ENCODE data around the gene MROH9. TPM values are rescaled to one million over a fixed set of nuclear protein-coding genes. Genes with fewer than 3 reads are reported as not detected.
A peak's percentile ranks its signal among the peaks of the same experiment; 100 is the strongest.
"Not testable (repeated sequence)": the region's sequence is repeated elsewhere in the genome, so short reads cannot be mapped to it uniquely, and the experiment has no call there.

Gene MROH9
- total RNA-seq, 2 experiments from 2014 or later: not detected

DNA sequence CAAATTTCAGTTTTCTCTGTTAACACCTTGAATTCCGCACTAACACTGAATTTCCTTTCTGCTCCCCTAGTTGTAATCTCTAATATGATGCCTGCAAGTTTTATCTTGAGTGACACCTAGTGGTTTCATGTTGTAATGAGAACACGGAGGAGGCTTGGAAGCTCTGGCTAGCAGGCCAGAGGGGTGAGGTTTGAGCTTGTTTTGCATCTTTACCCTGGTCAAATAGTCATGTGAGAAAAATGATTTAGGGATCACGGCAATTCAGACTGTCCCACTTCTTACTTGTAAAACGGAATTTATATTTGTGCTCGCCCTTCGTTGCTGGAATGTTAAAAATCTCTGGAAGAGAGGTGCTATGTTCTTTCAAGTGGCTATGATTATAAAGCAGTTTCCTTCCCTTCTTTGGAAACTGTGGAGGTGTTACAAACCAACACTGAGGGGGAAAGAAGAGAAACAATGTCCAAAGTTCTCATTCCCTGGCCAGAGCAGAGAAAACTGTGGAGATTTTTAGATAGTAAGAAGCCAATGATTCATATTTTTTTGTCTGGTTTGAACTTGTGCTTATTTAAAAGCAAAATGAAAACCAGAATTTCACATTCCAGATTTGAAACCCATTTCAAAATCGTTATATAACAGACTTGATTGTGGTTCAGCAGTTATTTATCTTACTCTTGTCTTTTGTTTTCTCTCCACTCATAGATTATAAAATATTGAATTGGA lies 5.3 kb upstream of the MROH9 start:
- DNase-seq: no peak
- peaks cover 2% of the 10 kb centered on the region for H3K27me3 Mint-ChIP-seq
- no peaks in the 10 kb centered on the region for H3K9me3 Mint-ChIP-seq (ENCODE audit: low read depth)
- peak; percentile 57 for ATAC-seq
- no peak overlapping the region for H3K4me3 Mint-ChIP-seq
- H3K27ac Mint-ChIP-seq: no peak overlapping the region
- CTCF ChIA-PET: interaction anchor here (0.8 to 1.0 kb wide), 5 partner anchors 9 to 1000 kb away, joined by 3 to 6 read pairs (median 4); no protein-coding TSS in a partner anchor
- H3K4me1 Mint-ChIP-seq: no peaks in the 10 kb centered on the region
- H3K36me3 Mint-ChIP-seq: no peaks in the 10 kb centered on the region

DNA sequence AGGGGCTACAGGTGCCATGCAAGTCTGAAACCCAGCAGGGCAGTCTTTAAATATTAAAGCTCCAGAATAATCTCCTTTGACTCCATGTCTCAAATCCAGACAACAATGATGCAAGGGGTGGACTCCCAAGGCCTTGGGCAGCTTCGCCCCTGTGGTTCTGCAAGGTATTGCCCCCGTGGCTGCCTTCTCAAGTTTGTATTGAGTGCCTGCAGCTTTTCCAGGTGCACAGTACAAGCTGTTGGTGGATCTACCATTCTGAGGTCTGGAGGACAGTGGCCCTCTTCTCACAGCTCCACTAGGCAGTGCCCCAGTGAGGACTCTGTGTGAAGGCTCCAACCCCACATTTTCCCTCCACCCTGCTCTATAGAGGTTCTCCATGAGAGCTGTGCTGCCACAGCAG lies 3.7 kb upstream of the MROH9 start:
- ATAC-seq (no peak), DNase-seq (no peak)
- Mint-ChIP-seq H3K9me3 (ENCODE audit: low read depth) (no peaks in the 10 kb centered on the region), H3K27ac (no peak overlapping the region), H3K4me3 (no peak overlapping the region), H3K27me3 (peaks cover 2% of the 10 kb centered on the region), H3K36me3 (no peaks in the 10 kb centered on the region), H3K4me1 (no peaks in the 10 kb centered on the region)
- CTCF ChIA-PET: no interaction called here

DNA sequence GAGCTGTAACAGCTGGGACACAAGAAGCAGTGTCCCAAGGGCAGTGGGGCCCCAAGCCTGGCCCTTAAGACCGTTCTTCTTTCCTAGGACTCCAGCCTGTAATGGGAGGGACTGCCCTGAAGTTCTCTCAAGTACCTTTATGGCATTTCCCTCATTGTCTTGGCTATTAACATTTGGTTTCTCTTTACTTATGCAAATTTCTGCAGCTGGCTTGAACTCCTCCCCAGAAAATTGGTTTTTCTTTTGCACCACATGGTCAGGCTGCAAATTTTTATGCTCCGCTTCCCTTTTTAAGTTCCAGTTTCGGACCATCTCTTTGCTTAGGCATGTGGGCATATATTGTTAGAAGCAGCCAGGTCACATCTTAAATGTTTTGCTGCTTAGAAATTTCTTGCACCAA lies 3.1 kb upstream of the MROH9 start:
- Mint-ChIP-seq H3K27me3 (peaks cover 2% of the 10 kb centered on the region), H3K4me3 (no peak overlapping the region), H3K4me1 (no peaks in the 10 kb centered on the region), H3K9me3 (ENCODE audit: low read depth) (no peaks in the 10 kb centered on the region), H3K36me3 (no peaks in the 10 kb centered on the region), H3K27ac (no peak overlapping the region)
- CTCF ChIA-PET: no interaction called here
- no peak for DNase-seq
- no peak for ATAC-seq

DNA sequence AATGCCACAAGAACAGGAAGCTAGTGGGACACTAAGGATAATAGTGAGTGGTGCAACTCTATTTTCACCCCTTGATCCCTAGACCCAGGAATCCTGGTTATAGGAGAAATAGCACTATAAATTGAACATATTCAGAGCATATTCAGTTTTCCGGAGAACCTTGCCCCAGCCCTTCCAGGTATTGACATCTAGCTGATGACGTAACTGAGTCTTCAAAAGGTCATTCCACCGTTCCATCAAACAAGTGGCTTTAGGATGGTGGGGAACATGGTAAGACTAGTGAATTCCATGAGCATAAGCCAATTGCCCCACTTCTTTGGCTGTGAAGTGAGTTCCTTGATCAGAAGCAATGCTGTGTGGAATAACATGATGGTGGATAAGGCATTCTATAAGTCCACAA lies 2.9 kb downstream of the MROH9 start:
- Mint-ChIP-seq H3K27ac (no peak overlapping the region), H3K36me3 (no peaks in the 10 kb centered on the region), H3K9me3 (ENCODE audit: low read depth) (no peaks in the 10 kb centered on the region), H3K4me1 (no peaks in the 10 kb centered on the region), H3K4me3 (no peak overlapping the region), H3K27me3 (peaks cover 2% of the 10 kb centered on the region)
- DNase-seq (no peak), ATAC-seq (no peak)
- CTCF ChIA-PET: no interaction called here

DNA sequence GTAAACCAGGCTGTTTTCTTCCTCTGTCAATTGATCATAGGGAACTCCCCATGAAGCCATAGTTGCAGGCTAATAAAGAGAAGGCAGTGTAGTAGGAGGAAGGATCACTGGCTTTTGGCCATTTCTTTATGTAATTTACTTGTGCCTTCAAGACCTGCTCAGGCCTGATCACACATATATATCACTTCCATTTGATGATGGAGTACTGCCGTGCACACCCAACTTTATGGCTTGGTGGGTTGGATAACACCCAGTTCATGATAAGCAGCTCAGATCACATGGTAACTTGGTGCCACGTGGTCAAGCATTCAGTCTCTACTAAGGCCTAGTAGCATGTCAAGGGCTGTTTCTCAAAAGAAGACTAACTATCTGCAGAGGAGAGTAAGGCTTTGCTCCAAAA lies 4.1 kb downstream of the MROH9 start:
- Mint-ChIP-seq H3K4me3 (no peak overlapping the region), H3K9me3 (ENCODE audit: low read depth) (no peaks in the 10 kb centered on the region), H3K27ac (no peak overlapping the region), H3K36me3 (no peaks in the 10 kb centered on the region), H3K27me3 (no peaks in the 10 kb centered on the region), H3K4me1 (no peaks in the 10 kb centered on the region)
- CTCF ChIA-PET: no interaction called here
- DNase-seq (no peak), ATAC-seq (no peak)

GRCh38 chr1:170951744-170952143 lies 16.4 kb downstream of the MROH9 start:
- H3K4me1 Mint-ChIP-seq; H3K9me3 Mint-ChIP-seq (ENCODE audit: low read depth); ATAC-seq; H3K4me3 Mint-ChIP-seq; DNase-seq; H3K27ac Mint-ChIP-seq; H3K36me3 Mint-ChIP-seq; CTCF ChIA-PET: not testable (repeated sequence)
- peaks cover 10% of the 10 kb centered on the region for H3K27me3 Mint-ChIP-seq

DNA sequence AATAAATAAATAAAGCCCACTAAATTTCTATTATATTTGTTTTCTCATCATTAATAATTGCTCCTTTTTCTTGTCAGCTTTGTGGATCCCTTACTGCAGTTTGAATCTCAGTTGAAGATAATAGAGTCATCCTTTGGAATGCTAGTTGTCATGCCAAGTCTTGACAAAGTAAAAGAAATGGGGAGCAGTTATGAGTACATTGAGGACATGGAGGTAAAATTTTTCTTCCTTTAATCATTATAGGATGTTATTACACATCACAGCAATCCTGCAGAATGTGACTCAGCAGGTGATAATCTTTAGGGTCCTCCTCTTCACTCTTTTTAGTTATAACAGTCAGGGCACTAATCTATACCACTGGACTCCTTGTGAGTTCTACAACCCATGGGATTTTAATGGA lies 24.1 kb downstream of the MROH9 start:
- H3K27ac Mint-ChIP-seq: no peak overlapping the region

DNA sequence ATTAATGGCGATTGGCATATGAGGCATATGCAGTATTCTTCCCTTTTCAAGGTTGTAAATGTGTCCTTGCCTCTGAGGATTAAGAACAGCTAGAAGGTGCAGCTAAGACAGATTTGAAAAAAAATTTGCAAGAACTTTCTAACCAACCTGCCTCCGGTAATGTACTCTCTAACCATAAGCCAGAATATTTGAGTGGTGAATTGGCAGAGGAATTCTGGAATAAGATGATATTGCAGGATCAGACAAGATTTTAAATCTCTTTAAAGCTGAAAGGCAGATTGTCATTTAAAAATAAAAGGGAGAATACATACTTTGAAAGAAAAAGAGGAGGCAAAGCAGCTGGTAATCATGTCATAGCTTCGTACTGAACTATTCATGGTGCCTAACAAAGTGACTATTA lies 29.2 kb downstream of the MROH9 start:
- ATAC-seq: no peak
- peaks cover 25% of the 10 kb centered on the region for H3K27me3 Mint-ChIP-seq
- H3K36me3 Mint-ChIP-seq: no peaks in the 10 kb centered on the region
- H3K27ac Mint-ChIP-seq: no peak overlapping the region
- no peak overlapping the region for H3K4me3 Mint-ChIP-seq
- DNase-seq: no peak
- no peaks in the 10 kb centered on the region for H3K4me1 Mint-ChIP-seq
- no peaks in the 10 kb centered on the region for H3K9me3 Mint-ChIP-seq (ENCODE audit: low read depth)
- CTCF ChIA-PET: interaction anchor here (0.6 kb wide), 1 partner anchor 262 kb away, joined by 3 read pairs; no protein-coding TSS in a partner anchor

More for the DNA sequence above, 24.1 kb downstream of the MROH9 start:
- Mint-ChIP-seq H3K4me1 (no peaks in the 10 kb centered on the region), H3K4me3 (no peak overlapping the region), H3K36me3 (no peaks in the 10 kb centered on the region), H3K27me3 (peaks cover 11% of the 10 kb centered on the region), H3K9me3 (ENCODE audit: low read depth) (no peaks in the 10 kb centered on the region)
- CTCF ChIA-PET: no interaction called here
- DNase-seq: no peak
- ATAC-seq: no peak

- H3K4me1 Mint-ChIP-seq: no peaks in the 10 kb centered on the region
- peaks cover 28% of the 10 kb centered on the region for H3K27me3 Mint-ChIP-seq
- CTCF ChIA-PET: interaction anchor here (1.0 to 2.0 kb wide), 3 partner anchors 17 to 346 kb away, joined by 3 to 16 read pairs (median 3); partner anchors contain the start of gene FMO4
- ATAC-seq: no peak
- no peaks in the 10 kb centered on the region for H3K9me3 Mint-ChIP-seq (ENCODE audit: low read depth)
- DNase-seq: no peak
- no peak overlapping the region for H3K4me3 Mint-ChIP-seq
- no peaks in the 10 kb centered on the region for H3K36me3 Mint-ChIP-seq
- H3K27ac Mint-ChIP-seq: no peak overlapping the region
Observed at GRCh38 chr1:170967042-170967910, 31.9 kb downstream of the MROH9 start.

DNA sequence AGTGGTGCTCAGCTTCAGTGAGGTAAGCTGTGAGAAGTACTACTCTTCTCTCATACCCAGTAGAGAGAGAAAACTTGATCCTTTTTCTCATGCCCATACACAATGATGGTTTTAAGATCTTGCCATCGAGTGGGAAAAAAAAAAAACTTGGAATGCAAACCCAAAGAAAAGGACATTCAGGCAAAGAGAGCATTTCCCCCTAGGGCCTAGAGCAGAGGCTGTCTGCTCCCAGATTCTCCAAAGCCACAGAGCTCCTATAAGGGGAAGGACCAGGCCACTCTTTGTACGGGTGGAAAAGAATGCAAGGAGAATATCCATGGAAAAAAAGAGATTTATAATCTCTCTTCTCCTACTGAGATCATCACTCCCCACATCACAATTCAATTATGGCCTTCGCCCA lies 34.9 kb downstream of the MROH9 start:
- Mint-ChIP-seq H3K9me3 (ENCODE audit: low read depth) (no peaks in the 10 kb centered on the region), H3K4me3 (no peak overlapping the region), H3K36me3 (no peaks in the 10 kb centered on the region), H3K4me1 (no peaks in the 10 kb centered on the region), H3K27me3 (peaks cover 14% of the 10 kb centered on the region), H3K27ac (no peak overlapping the region)
- ATAC-seq: no peak
- no peak for DNase-seq
- CTCF ChIA-PET: interaction anchor here (0.7 kb wide), 1 partner anchor 17 kb away, joined by 3 read pairs; no protein-coding TSS in a partner anchor

- no peak overlapping the region for H3K4me3 Mint-ChIP-seq
- H3K27me3 Mint-ChIP-seq: no peaks in the 10 kb centered on the region
- no peaks in the 10 kb centered on the region for H3K36me3 Mint-ChIP-seq
- H3K4me1 Mint-ChIP-seq: no peaks in the 10 kb centered on the region
- no peaks in the 10 kb centered on the region for H3K9me3 Mint-ChIP-seq (ENCODE audit: low read depth)
- ATAC-seq (no peak), DNase-seq (no peak)
- CTCF ChIA-PET: no interaction called here
- H3K27ac Mint-ChIP-seq: no peak overlapping the region
Observed at GRCh38 chr1:170978371-170978910, 43.1 kb downstream of the MROH9 start.

DNA sequence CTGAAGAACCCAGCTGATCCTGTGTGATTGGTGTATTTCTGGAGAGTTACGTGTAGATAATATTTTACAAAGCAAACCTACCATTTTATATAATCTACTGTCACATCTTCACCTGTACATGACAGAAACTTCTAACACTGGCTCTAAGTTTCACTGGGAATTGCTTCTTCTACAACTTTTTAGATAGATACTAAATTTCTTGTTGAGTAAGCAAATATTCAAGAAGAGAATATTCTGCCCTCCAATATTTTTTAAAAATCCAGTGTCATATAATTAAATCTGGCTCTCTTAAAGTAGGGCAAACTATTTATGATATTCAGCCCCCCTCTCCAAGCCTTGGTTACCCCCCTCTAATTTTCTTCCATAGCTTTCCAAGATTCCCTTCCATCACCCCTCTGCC lies 50.1 kb downstream of the MROH9 start:
- H3K36me3 Mint-ChIP-seq: no peaks in the 10 kb centered on the region
- no peak for DNase-seq
- CTCF ChIA-PET: no interaction called here
- H3K27ac Mint-ChIP-seq: no peak overlapping the region
- no peak for ATAC-seq
- no peaks in the 10 kb centered on the region for H3K4me1 Mint-ChIP-seq
- no peaks in the 10 kb centered on the region for H3K9me3 Mint-ChIP-seq (ENCODE audit: low read depth)
- H3K27me3 Mint-ChIP-seq: no peaks in the 10 kb centered on the region
- H3K4me3 Mint-ChIP-seq: no peak overlapping the region

DNA sequence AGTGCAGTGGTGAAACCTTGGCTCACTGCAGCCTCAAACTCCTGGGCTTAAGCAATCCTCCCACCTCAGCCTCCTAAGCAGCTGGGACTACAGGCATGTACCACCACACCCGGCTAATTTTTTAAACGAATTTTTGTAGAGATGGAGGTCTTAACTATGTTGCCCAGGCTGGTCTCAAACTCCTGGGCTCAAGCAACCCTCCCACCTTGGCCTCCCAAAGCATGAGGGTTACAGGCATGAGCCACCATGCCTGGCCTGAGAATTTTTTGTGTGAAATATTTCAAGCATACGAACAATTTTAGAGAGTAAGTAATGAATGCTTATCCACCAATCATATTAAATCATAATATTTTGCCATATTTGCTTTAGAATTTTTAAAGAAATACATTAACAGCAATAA lies 51.6 kb downstream of the MROH9 start:
- no peaks in the 10 kb centered on the region for H3K36me3 Mint-ChIP-seq
- no peaks in the 10 kb centered on the region for H3K9me3 Mint-ChIP-seq (ENCODE audit: low read depth)
- DNase-seq (no peak), ATAC-seq (no peak)
- H3K4me1 Mint-ChIP-seq: no peaks in the 10 kb centered on the region
- no peak overlapping the region for H3K4me3 Mint-ChIP-seq
- CTCF ChIA-PET: no interaction called here
- no peak overlapping the region for H3K27ac Mint-ChIP-seq
- no peaks in the 10 kb centered on the region for H3K27me3 Mint-ChIP-seq

GRCh38 chr1:170987424-170987823 lies 52.1 kb downstream of the MROH9 start:
- no peak overlapping the region for H3K4me3 Mint-ChIP-seq
- H3K27me3 Mint-ChIP-seq: no peaks in the 10 kb centered on the region
- H3K4me1 Mint-ChIP-seq: no peaks in the 10 kb centered on the region
- H3K27ac Mint-ChIP-seq: no peak overlapping the region
- DNase-seq (no peak), ATAC-seq (no peak)
- no peaks in the 10 kb centered on the region for H3K9me3 Mint-ChIP-seq (ENCODE audit: low read depth)
- no peaks in the 10 kb centered on the region for H3K36me3 Mint-ChIP-seq
- CTCF ChIA-PET: no interaction called here

Data from activated CD8-positive, alpha-beta memory T cell treated with anti-CD3 and anti-CD28 coated beads, Interleukin-2, amount 10 ng/mL, durations not matched to agents 7 days and 5 days (primary cell).